K562 (cell line): ENCODE data around the gene SIRT5. TPM values are rescaled to one million over a fixed set of nuclear protein-coding genes. Genes with fewer than 3 reads are reported as not detected.

Experiments used
- ATAC-seq: fragments of 200-7000 bp; cut with Tn5 transposase; 3 replicates; pipeline ENCODE4 v1.9.1; 2020; ENCODE audit warnings: moderate library complexity
- BruUV-seq: library from RNA; stranded (reverse); fragments of 400-500 nt; replicated peaks from 2 replicates; lab custom pipeline; 2021; lab: Mats Ljungman, UMichigan
- CTCF ChIA-PET: fragments of 300-600 bp; formaldehyde crosslinking; extraction: SDS; loops from one replicate; lab custom pipeline; 2021; ENCODE audit warnings: low intra/inter-chr PET ratio; lab: Yijun Ruan, JAX
- POLR2A ChIA-PET: fragments of 300-600, 350-650 bp; sonication (Branson Sonifier 250); formaldehyde crosslinking; extraction: SDS; loops from one replicate; lab custom pipeline; 2021; ENCODE audit warnings: antibody characterized with exemption, inconsistent platforms; lab: Yijun Ruan, JAX
- DNase-seq, 4 experiments: peaks; one replicate each; pipeline versions ENCODE4 v3.0.0 to v3.0.0-alpha.2; 2011 to 2018; ENCODE audit warnings: low spot score in 3 of 4, mixed read lengths in 3 of 4; ENCODE audit errors: extremely low read depth in 1 of 4
- FAIRE-seq: peaks from 2 replicates; lab custom pipeline; 2011; peaks lifted over from hg19 to GRCh38; lab: Jason Lieb, UNC
- H2AFZ ChIP-seq: 2 replicates; pipeline ENCODE4 v1.6.0; 2011; ENCODE audit warnings: low read depth, low read length, control low read depth, inconsistent platforms
- H3K27ac ChIP-seq: fragments of 200-600 bp; 3 replicates; pipeline ENCODE4 v1.8.0; 2011; ENCODE audit warnings: low read depth, mild to moderate bottlenecking, control low read depth, inconsistent platforms, low read length, moderate library complexity, mixed read lengths; ENCODE audit errors: extremely low read depth
- H3K27me3 ChIP-seq, 2 experiments: fragments of 300-600 bp in 1 of 2; 2 replicates in 1 of 2; 3 replicates in 1 of 2; pipeline versions ENCODE4 v1.6.0 to v1.8.0; 2011; ENCODE audit warnings: inconsistent platforms in 2 of 2, low read length in 2 of 2, mild to moderate bottlenecking in 1 of 2, mixed read lengths in 1 of 2, moderate library complexity in 1 of 2; ENCODE audit not compliant: control insufficient read depth in 2 of 2, insufficient read depth in 2 of 2
- H3K36me3 ChIP-seq: fragments of 300-600 bp; 3 replicates; pipeline ENCODE4 v1.8.0; 2011; ENCODE audit warnings: mild to moderate bottlenecking, low read length, inconsistent platforms; ENCODE audit not compliant: control insufficient read depth, insufficient read depth
- H3K4me1 ChIP-seq, 2 experiments: fragments of 200-600 bp in 1 of 2; replicated peaks in 1 of 2; 2 replicates in 1 of 2; 3 replicates in 1 of 2; pipeline versions ENCODE4 v1.5.1 to v1.8.0; 2011; ENCODE audit warnings: inconsistent platforms in 2 of 2, low read length in 2 of 2, mild to moderate bottlenecking in 1 of 2, mixed read lengths in 1 of 2, moderate library complexity in 1 of 2; ENCODE audit not compliant: control insufficient read depth in 2 of 2, insufficient read depth in 2 of 2
- H3K4me2 ChIP-seq: 2 replicates; pipeline ENCODE4 v1.6.1; 2011; ENCODE audit warnings: low read length, control low read depth, inconsistent platforms, mixed read lengths; ENCODE audit not compliant: insufficient read depth
- H3K4me3 ChIP-seq: fragments of 200-600 bp; sonication (generic), shearing (Covaris generic); 2 replicates; pipeline ENCODE4 v1.5.1; 2016; ENCODE audit warnings: control low read depth, inconsistent platforms
- H3K79me2 ChIP-seq: fragments of 200-600 bp; 3 replicates; pipeline ENCODE4 v1.8.0; 2011; ENCODE audit warnings: low read length, inconsistent platforms; ENCODE audit not compliant: control insufficient read depth, insufficient read depth
- H3K9ac ChIP-seq, 2 experiments: 2 replicates each; pipeline versions ENCODE4 v1.6.0 to v1.6.1; 2011; ENCODE audit warnings: low read depth in 2 of 2, low read length in 2 of 2, control low read depth in 1 of 2, inconsistent platforms in 1 of 2, mild to moderate bottlenecking in 1 of 2, mixed read lengths in 1 of 2; ENCODE audit not compliant: insufficient read depth in 1 of 2
- H3K9me1 ChIP-seq: one replicate; pipeline ENCODE4 v1.6.0; 2011; ENCODE audit warnings: inconsistent platforms, mild to moderate bottlenecking, low read length, moderate library complexity; ENCODE audit not compliant: control insufficient read depth, insufficient read depth
- H3K9me3 ChIP-seq: replicated peaks from 2 replicates; pipeline ENCODE4 v1.5.1; 2011; ENCODE audit warnings: low read depth, low read length, inconsistent platforms; ENCODE audit not compliant: control insufficient read depth, insufficient read depth
- H4K20me1 ChIP-seq: replicated peaks from 2 replicates; pipeline ENCODE4 v1.6.1; 2011; ENCODE audit warnings: low read length, inconsistent platforms, mixed read lengths; ENCODE audit not compliant: control insufficient read depth, insufficient read depth
- CEBPZ ChIP-seq: fragments of 150-350 bp; IDR thresholded peaks from 2 replicates; pipeline ENCODE4 v1.6.1; 2014; ENCODE audit warnings: low read depth, mild to moderate bottlenecking, low read length, borderline replicate concordance
- CHAMP1 ChIP-seq: fragments of 450-650 bp; IDR thresholded peaks from 2 replicates; pipeline ENCODE4 v1.6.1; 2016; ENCODE audit warnings: mild to moderate bottlenecking
- CHD4 ChIP-seq: fragments of 200-600 bp; sonication (generic); IDR thresholded peaks from 3 replicates; pipeline ENCODE4 v1.6.1; 2012; ENCODE audit warnings: low read depth, mild to moderate bottlenecking, mixed read lengths, low read length, inconsistent platforms; ENCODE audit not compliant: insufficient read depth, insufficient replicate concordance, poor library complexity, severe bottlenecking
- JUN ChIP-seq, 2 experiments: sonication (generic) in 1 of 2; formaldehyde crosslinking in 1 of 2; IDR thresholded peaks; 2 replicates each; pipeline versions ENCODE4 v1.6.1 to v1.8.0; 2012 to 2022; ENCODE audit warnings: borderline replicate concordance in 2 of 2, mild to moderate bottlenecking in 2 of 2, improper control_type of control experiment in 1 of 2, low read depth in 1 of 2, low read length in 1 of 2, missing genetic modification reagents in 1 of 2
- MXD1 ChIP-seq: fragments of 250-450 bp; sonication (Bioruptor Pico); IDR thresholded peaks from 2 replicates; pipeline ENCODE4 v1.8.0; 2021; ENCODE audit warnings: borderline replicate concordance, mild to moderate bottlenecking, moderate library complexity; ENCODE audit not compliant: poor library complexity, severe bottlenecking
- PTBP1 ChIP-seq: fragments of 200-400 bp; formaldehyde crosslinking; IDR thresholded peaks from 2 replicates; pipeline ENCODE4 v1.6.1; 2017; ENCODE audit warnings: low read depth, low read length
- SPI1 ChIP-seq: IDR thresholded peaks from 2 replicates; pipeline ENCODE4 v1.6.1; 2011; ENCODE audit warnings: low read depth, low read length, control low read depth, borderline replicate concordance
- THRA ChIP-seq: fragments of 450-650 bp; IDR thresholded peaks from 2 replicates; pipeline ENCODE4 v1.6.1; 2017; ENCODE audit warnings: mild to moderate bottlenecking, moderate library complexity
- ZBTB26 ChIP-seq: fragments of 450-650 bp; formaldehyde crosslinking; IDR thresholded peaks from 2 replicates; pipeline ENCODE4 v1.4.0; 2022; ENCODE audit warnings: missing genetic modification characterization
- ZNF24 ChIP-seq: fragments of 450-650 bp; IDR thresholded peaks from 2 replicates; pipeline ENCODE4 v1.6.1; 2016
- WGBS: fragments of 100-300 bp; shearing (Covaris generic); methylation state at CpG from one replicate; pipeline ENCODE4 v1.1.6; 2016; ENCODE audit warnings: low coverage, mixed read lengths; ENCODE audit not compliant: insufficient coverage; ENCODE audit errors: missing lambda C conversion rate; 5-methylcytosine and 5-hydroxymethylcytosine counted together
- in situ Hi-C: fragments of 300-500 bp; cut with MboI; formaldehyde crosslinking; loops from 4 replicates; pipeline ENCODE4 v1.15.0; 2018; ENCODE audit warnings: inconsistent platforms, mixed read lengths
- intact Hi-C: fragments of 100-400 bp; cut with micrococcal nuclease; formaldehyde crosslinking; loops from 2 replicates; pipeline ENCODE4 v1.14.2; 2022
- polyA plus RNA-seq, 8 experiments: library from polyadenylated mRNA; depleted of rRNA in 4 of 8; stranded (reverse) in 5 of 8; unstranded in 3 of 8; fragments of >200 nt; fragmentation: Nextera tagmentation in 2 of 8; fragmentation: Illumina TruSeq in 1 of 8; extraction: Ambion mirVana in 2 of 8; extraction: Trizol in 1 of 8; gene quantifications; 2 replicates each; pipeline versions ENCODE4 v1.2.1 to v1.2.3, GENCODE V29; 2011 to 2014; ENCODE audit warnings: inconsistent platforms in 1 of 8, missing spikeins in 1 of 8
- total RNA-seq, 7 experiments: library from RNA; depleted of rRNA in 6 of 7; stranded (reverse); fragments of >200 nt in 6 of 7; fragmentation: Illumina TruSeq in 2 of 7; extraction: Trizol in 2 of 7; gene quantifications; 2 replicates each; pipeline versions ENCODE4 v1.2.1 to v1.2.3, GENCODE V29; 2011 to 2021; ENCODE audit warnings: low replicate concordance in 1 of 7

Gene SIRT5
- total and polyA plus RNA-seq, 9 of the 15 experiments (the other 6 are each of a cell fraction or from before 2014, with no cell fraction given): 2.1 to 15.7 (median 11.4) TPM

DNA sequence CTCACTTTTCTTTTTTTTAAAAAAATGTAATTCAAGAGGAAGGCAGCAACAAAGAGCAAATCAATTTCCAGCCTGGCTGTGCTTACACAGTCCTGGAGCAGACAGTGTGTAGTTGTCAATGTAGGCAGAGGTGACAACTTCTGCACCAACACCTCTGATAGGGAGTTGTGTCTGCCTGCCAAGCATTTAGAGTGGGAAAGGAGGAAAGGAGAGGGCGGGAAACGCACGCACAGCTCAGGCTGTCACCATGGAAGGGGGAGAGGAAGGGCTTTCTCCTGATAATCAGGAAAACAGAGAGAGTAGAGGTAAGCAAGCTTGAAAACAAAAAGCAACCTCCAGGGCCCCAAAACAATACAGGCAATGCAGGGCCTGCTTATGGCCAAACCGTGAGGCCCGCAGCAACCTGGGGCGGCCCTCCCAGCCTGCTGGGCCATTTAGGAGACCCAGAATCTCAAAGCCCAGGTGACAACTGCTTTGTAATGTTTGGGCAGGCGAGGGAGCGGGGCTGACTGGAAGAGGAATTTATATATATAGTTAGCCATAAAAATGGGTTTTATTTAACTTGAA lies 45.5 kb upstream of the SIRT5 start (continued):
- TF ChIP-seq ZBTB26 (CRISPR knock-in tag): no peak
- TF ChIP-seq CHD4: no peak
- no peak for TF ChIP-seq SPI1
- no peak for TF ChIP-seq JUN (IDR thresholded peaks at IDR 0.05; ENCODE audit: borderline replicate concordance, low read depth, low read length)
- TF ChIP-seq JUN (CRISPR knock-in tag; IDR thresholded peaks at IDR 0.05; ENCODE audit: borderline replicate concordance): no peak
- no peak for TF ChIP-seq MXD1 (CRISPR knock-in tag)

DNA sequence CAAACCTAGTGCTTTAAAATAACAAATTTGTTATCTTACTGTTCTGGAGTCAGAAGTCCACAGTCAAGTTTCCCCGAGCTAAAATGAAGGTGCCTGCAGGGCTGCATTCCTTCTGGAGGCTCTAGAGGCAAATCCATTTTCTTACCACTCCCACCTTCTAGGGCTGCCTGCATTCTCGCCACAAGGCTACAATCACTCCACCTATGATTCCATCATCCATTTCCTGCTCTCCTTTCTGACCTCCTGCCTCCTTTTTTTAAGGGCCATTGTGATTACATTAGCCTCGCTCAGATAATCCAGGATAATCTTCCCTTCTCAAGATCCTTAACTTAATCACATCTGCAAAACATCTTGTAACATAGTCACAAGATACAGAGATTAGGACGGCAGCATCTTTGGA lies 42.4 kb upstream of the SIRT5 start:
- Histone ChIP-seq H3K4me3 (no peak overlapping the region), H3K4me2 (no peak overlapping the region), H3K9me3 (no peaks in the 10 kb centered on the region), H4K20me1 (no peaks in the 10 kb centered on the region), H3K9me1 (no peaks in the 10 kb centered on the region), H3K9ac (no peak overlapping the region), H3K36me3 (no peaks in the 10 kb centered on the region), H3K4me1 (no peaks in the 10 kb centered on the region), H3K27ac (no peak overlapping the region), H2AFZ (no peak overlapping the region), H3K79me2 (no peaks in the 10 kb centered on the region), H3K27me3 (peaks cover 11 to 32% of the 10 kb centered on the region in 2 experiments; a peak in 3 of 5 replicates)
- in situ Hi-C loops: no loop called here
- ATAC-seq (peak; percentile 37; the same call in 2 of the 3 replicates), DNase-seq (no peak), FAIRE-seq (no peak)
- POLR2A ChIA-PET: no interaction called here
- BruUV-seq: no TSS peak
- intact Hi-C loops: no loop called here
- CTCF ChIA-PET: no interaction called here
- 2% methylated on average over 4 of the region's 4 CpGs for WGBS
- TF ChIP-seq THRA (no peak), CEBPZ (no peak), ZNF24 (no peak), CHAMP1 (no peak), PTBP1 (no peak)
